Liver (tissue), 9 donors: ENCODE data around the gene ZNF831. TPM values are rescaled to one million over a fixed set of nuclear protein-coding genes. Genes with fewer than 3 reads are reported as not detected.

Experiments
- DNase-seq: peaks from one replicate; pipeline ENCODE4 v3.0.0-alpha.2; 2017; ENCODE audit warnings: low spot score
- H3K27ac ChIP-seq, 2 donors: one replicate each; pipeline ENCODE4 v1.7.0; 2013; ENCODE audit warnings: inconsistent platforms in 2 of 2, low read length in 2 of 2, control low read depth in 1 of 2, low read depth in 1 of 2, mild to moderate bottlenecking in 1 of 2
- H3K27me3 ChIP-seq, 4 donors: one replicate each; pipeline versions ENCODE4 v1.6.1 to v1.7.0; 2013; ENCODE audit warnings: low read length in 3 of 4, inconsistent platforms in 1 of 4, mild to moderate bottlenecking in 1 of 4, moderate library complexity in 1 of 4; ENCODE audit not compliant: control insufficient read depth in 4 of 4, insufficient read depth in 4 of 4
- H3K36me3 ChIP-seq, 4 donors: one replicate each; pipeline versions ENCODE4 v1.6.1 to v1.7.0; 2013; ENCODE audit warnings: low read length in 3 of 4, mild to moderate bottlenecking in 3 of 4, low read depth in 1 of 4, moderate library complexity in 1 of 4; ENCODE audit not compliant: control insufficient read depth in 4 of 4, insufficient read depth in 3 of 4
- H3K4me1 ChIP-seq, 4 donors: one replicate each; pipeline versions ENCODE4 v1.6.1 to v1.7.0; 2013; ENCODE audit warnings: low read length in 3 of 4, mild to moderate bottlenecking in 3 of 4, moderate library complexity in 1 of 4; ENCODE audit not compliant: control insufficient read depth in 4 of 4, insufficient read depth in 4 of 4
- H3K4me3 ChIP-seq, 3 donors: one replicate each; pipeline versions ENCODE4 v1.6.1 to v1.7.0; 2013; ENCODE audit warnings: low read length in 3 of 3, control low read depth in 1 of 3, low read depth in 1 of 3, mild to moderate bottlenecking in 1 of 3
- H3K9ac ChIP-seq, 2 donors: one replicate each; pipeline ENCODE4 v1.7.0; 2013; ENCODE audit warnings: low read length in 2 of 2, mild to moderate bottlenecking in 2 of 2, moderate library complexity in 2 of 2, control low read depth in 1 of 2, low read depth in 1 of 2
- H3K9me3 ChIP-seq, 4 donors: one replicate each; pipeline versions ENCODE4 v1.6.1 to v1.7.0; 2013; ENCODE audit warnings: low read length in 3 of 4; ENCODE audit not compliant: control insufficient read depth in 4 of 4
- CTCF ChIP-seq: fragments of 150-350 bp; IDR thresholded peaks from 2 replicates; pipeline ENCODE4 v1.5.1; 2017; ENCODE audit warnings: improper control_type of control experiment, low read depth, low read length; ENCODE audit not compliant: missing input control
- FOXA1 ChIP-seq: IDR thresholded peaks from 2 replicates; pipeline ENCODE4 v1.6.1; 2016; ENCODE audit warnings: antibody characterized with exemption
- FOXA2 ChIP-seq: IDR thresholded peaks from 2 replicates; pipeline ENCODE4 v1.6.1; 2016; ENCODE audit warnings: antibody characterized with exemption
- HNF4A ChIP-seq, 2 donors: conservative IDR thresholded peaks; 2 replicates each; pipeline ENCODE4 v1.6.1; 2016; ENCODE audit warnings: antibody characterized with exemption in 2 of 2, mild to moderate bottlenecking in 2 of 2
- HNF4G ChIP-seq: IDR thresholded peaks from 2 replicates; pipeline ENCODE4 v1.6.1; 2016; ENCODE audit warnings: antibody characterized with exemption
- JUND ChIP-seq, 2 donors: IDR thresholded peaks; 2 replicates each; pipeline ENCODE4 v1.6.1; 2016; ENCODE audit warnings: antibody characterized with exemption in 2 of 2
- RAD21 ChIP-seq, 2 donors: IDR thresholded peaks; 2 replicates each; pipeline ENCODE4 v1.6.1; 2016; ENCODE audit warnings: antibody characterized with exemption in 2 of 2, mild to moderate bottlenecking in 2 of 2
- REST ChIP-seq: IDR thresholded peaks from 2 replicates; pipeline ENCODE4 v1.6.1; 2016; ENCODE audit warnings: antibody characterized with exemption, mild to moderate bottlenecking
- RXRA ChIP-seq, 2 donors: IDR thresholded peaks; 2 replicates each; pipeline ENCODE4 v1.6.1; 2017 to 2018; ENCODE audit warnings: antibody characterized with exemption in 2 of 2, mild to moderate bottlenecking in 1 of 2
- TAF1 ChIP-seq: conservative IDR thresholded peaks from 2 replicates; pipeline ENCODE4 v1.6.1; 2016; ENCODE audit warnings: antibody characterized with exemption, mild to moderate bottlenecking
- YY1 ChIP-seq: IDR thresholded peaks from 2 replicates; pipeline ENCODE4 v1.6.1; 2016; ENCODE audit warnings: antibody characterized with exemption, mild to moderate bottlenecking
- ZBTB33 ChIP-seq: IDR thresholded peaks from 2 replicates; pipeline ENCODE4 v1.6.1; 2016; ENCODE audit warnings: antibody characterized with exemption
- WGBS: extraction: QIAGEN DNeasy Blood & Tissue Kit; methylation state at CpG from one replicate; pipeline ENCODE4 v1.1.7; 2013; 5-methylcytosine and 5-hydroxymethylcytosine counted together
- polyA plus RNA-seq, 2 donors: library from polyadenylated mRNA; stranded (reverse) in 1 of 2; unstranded in 1 of 2; fragments of 200-250 nt in 1 of 2; fragments of >200 nt in 1 of 2; fragmentation: Nextera tagmentation in 1 of 2; extraction: Ambion mirVana in 1 of 2; gene quantifications; one replicate each; pipeline versions ENCODE4 v1.2.1 to v1.2.3, GENCODE V29; 2013 to 2015
- total RNA-seq, 2 donors: library from RNA; depleted of rRNA; stranded (reverse); fragments of >200 nt; gene quantifications; one replicate each; pipeline ENCODE4 v1.2.3, GENCODE V29; 2014
- TF ChIP-seq, protein P1 (sequence below): IDR thresholded peaks from 2 replicates; pipeline ENCODE4 v1.6.1; 2016; ENCODE audit warnings: antibody characterized with exemption
- TF ChIP-seq, protein P2 (sequence below): IDR thresholded peaks from 2 replicates; pipeline ENCODE4 v1.6.1; 2016; ENCODE audit warnings: antibody characterized with exemption
- donor health status: healthy.
- donor health status: healthy.
- donor health status: healthy.
- donor health status: healthy.
- donor health status: healthy.

ZNF831 gene
- total and polyA plus RNA-seq, 4 donors: 0.06 to 0.75 (median 0.13) TPM

GRCh38 chr20:59284470-59284869 is 120.8 kb downstream of the ZNF831 start:
- Histone ChIP-seq H3K9ac (no peak overlapping the region), H3K36me3 (no peaks in the 10 kb centered on the region), H3K27me3 (peaks cover 0 to 2% (median 0%) of the 10 kb centered on the region in 4 donors), H3K4me3 (no peak overlapping the region), H3K9me3 (no peaks in the 10 kb centered on the region), H3K4me1 (no peaks in the 10 kb centered on the region), H3K27ac (no peak overlapping the region)
- DNase-seq: no peak
- 81% methylated on average over 5 of the region's 5 CpGs for WGBS
- TF ChIP-seq YY1 (no peak), REST (no peak), CTCF (no peak), RXRA (IDR thresholded peaks at IDR 0.05) (no peak)

- Histone ChIP-seq H3K9ac (no peak overlapping the region), H3K36me3 (no peaks in the 10 kb centered on the region), H3K9me3 (no peaks in the 10 kb centered on the region), H3K4me3 (no peak overlapping the region), H3K27ac (no peak overlapping the region), H3K27me3 (peaks cover 0 to 15% (median 2%) of the 10 kb centered on the region in 4 donors), H3K4me1 (no peaks in the 10 kb centered on the region)
- WGBS: 71% methylated on average over 5 of the region's 5 CpGs
- no peak for DNase-seq
- TF ChIP-seq TAF1 (no peak), HNF4A (conservative IDR thresholded peaks at IDR 0.05) (no peak), ZBTB33 (no peak), REST (no peak), RAD21 (IDR thresholded peaks at IDR 0.05) (no peak), HNF4G (no peak), FOXA2 (no peak), FOXA1 (no peak), JUND (IDR thresholded peaks at IDR 0.05) (no peak)
- TF ChIP-seq, protein P1, sequence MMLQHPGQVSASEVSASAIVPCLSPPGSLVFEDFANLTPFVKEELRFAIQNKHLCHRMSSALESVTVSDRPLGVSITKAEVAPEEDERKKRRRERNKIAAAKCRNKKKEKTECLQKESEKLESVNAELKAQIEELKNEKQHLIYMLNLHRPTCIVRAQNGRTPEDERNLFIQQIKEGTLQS: no peak
- TF ChIP-seq, protein P2, sequence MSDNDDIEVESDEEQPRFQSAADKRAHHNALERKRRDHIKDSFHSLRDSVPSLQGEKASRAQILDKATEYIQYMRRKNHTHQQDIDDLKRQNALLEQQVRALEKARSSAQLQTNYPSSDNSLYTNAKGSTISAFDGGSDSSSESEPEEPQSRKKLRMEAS: no peak
These were observed 126.4 kb downstream of the ZNF831 start for GRCh38 chr20:59289994-59290393.
